ENCODE results near the gene REEP3.

Gene REEP3

GRCh38 chr10:63586043-63586442, 64.8 kb downstream of the REEP3 start:
- peaks cover 4% of the 10 kb centered on the region; the same call in 1 of the 2 replicates for H3K79me2 ChIP-seq (ENCODE audit: insufficient read depth, low read length)
- no peaks in the 10 kb centered on the region for H3K36me3 ChIP-seq (ENCODE audit: insufficient read depth, low read length)
- no peaks in the 10 kb centered on the region for H3K9me3 ChIP-seq (ENCODE audit: insufficient read depth, low read depth, low read length)
- H4K20me1 ChIP-seq (ENCODE audit: insufficient read depth, low read length, poor library complexity, severe bottlenecking) = no peaks in the 10 kb centered on the region
- H3K4me2 ChIP-seq (ENCODE audit: low read depth, low read length, poor library complexity, severe bottlenecking) = no peak overlapping the region
- no peak for TF ChIP-seq EZH2phosphoT487 (IDR thresholded peaks at IDR 0.05; ENCODE audit: borderline replicate concordance)
- TF ChIP-seq CTCF (conservative IDR thresholded peaks at IDR 0.05; ENCODE audit: low read length) = no peak
- H3K9me2 ChIP-seq (replicated peaks; ENCODE audit: low read depth, low read length) = no peaks in the 10 kb centered on the region
- H3K9ac ChIP-seq (ENCODE audit: low read depth, low read length, poor library complexity, severe bottlenecking) = no peak overlapping the region
- H2AFZ ChIP-seq (ENCODE audit: low read length) = no peak overlapping the region
- H3K27me3 ChIP-seq (ENCODE audit: insufficient read depth, low read length, poor library complexity, severe bottlenecking) = no peaks in the 10 kb centered on the region
- H3F3A ChIP-seq (ENCODE audit: low read depth) = no peaks in the 10 kb centered on the region
- peaks cover 4% of the 10 kb centered on the region for H3K4me1 ChIP-seq (ENCODE audit: insufficient read depth, low read length, poor library complexity, severe bottlenecking)
- H3K4me3 ChIP-seq (ENCODE audit: low read length, poor library complexity, severe bottlenecking) = no peak overlapping the region

- TF ChIP-seq CTCF (conservative IDR thresholded peaks at IDR 0.05; ENCODE audit: low read length) = no peak
- TF ChIP-seq EZH2phosphoT487 (IDR thresholded peaks at IDR 0.05; ENCODE audit: borderline replicate concordance) = no peak
- Histone ChIP-seq H3F3A (ENCODE audit: low read depth) (no peaks in the 10 kb centered on the region), H3K9me2 (replicated peaks; ENCODE audit: low read depth, low read length) (no peaks in the 10 kb centered on the region), H3K4me1 (ENCODE audit: insufficient read depth, low read length, poor library complexity, severe bottlenecking) (peaks cover 4% of the 10 kb centered on the region), H3K9me3 (ENCODE audit: insufficient read depth, low read depth, low read length) (no peaks in the 10 kb centered on the region), H3K79me2 (ENCODE audit: insufficient read depth, low read length) (peaks cover 4% of the 10 kb centered on the region; the same call in 1 of the 2 replicates), H3K4me2 (ENCODE audit: low read depth, low read length, poor library complexity, severe bottlenecking) (no peak overlapping the region), H2AFZ (ENCODE audit: low read length) (no peak overlapping the region), H3K9ac (ENCODE audit: low read depth, low read length, poor library complexity, severe bottlenecking) (no peak overlapping the region), H4K20me1 (ENCODE audit: insufficient read depth, low read length, poor library complexity, severe bottlenecking) (no peaks in the 10 kb centered on the region), H3K27me3 (ENCODE audit: insufficient read depth, low read length, poor library complexity, severe bottlenecking) (no peaks in the 10 kb centered on the region), H3K4me3 (ENCODE audit: low read length, poor library complexity, severe bottlenecking) (no peak overlapping the region), H3K36me3 (ENCODE audit: insufficient read depth, low read length) (no peaks in the 10 kb centered on the region)
Measured at GRCh38 chr10:63587191-63587590, 66.0 kb downstream of the REEP3 start.

GRCh38 chr10:63588436-63589167, 67.4 kb downstream of the REEP3 start:
- Histone ChIP-seq H3K9me3 (ENCODE audit: insufficient read depth, low read depth, low read length) (no peaks in the 10 kb centered on the region), H3K4me2 (ENCODE audit: low read depth, low read length, poor library complexity, severe bottlenecking) (no peak overlapping the region), H2AFZ (ENCODE audit: low read length) (no peak overlapping the region), H3K4me3 (ENCODE audit: low read length, poor library complexity, severe bottlenecking) (no peak overlapping the region), H4K20me1 (ENCODE audit: insufficient read depth, low read length, poor library complexity, severe bottlenecking) (no peaks in the 10 kb centered on the region), H3K36me3 (ENCODE audit: insufficient read depth, low read length) (no peaks in the 10 kb centered on the region), H3K4me1 (ENCODE audit: insufficient read depth, low read length, poor library complexity, severe bottlenecking) (peaks cover 4% of the 10 kb centered on the region), H3F3A (ENCODE audit: low read depth) (no peaks in the 10 kb centered on the region), H3K79me2 (ENCODE audit: insufficient read depth, low read length) (peaks cover 4% of the 10 kb centered on the region; the same call in 1 of the 2 replicates), H3K27me3 (ENCODE audit: insufficient read depth, low read length, poor library complexity, severe bottlenecking) (no peaks in the 10 kb centered on the region), H3K9me2 (replicated peaks; ENCODE audit: low read depth, low read length) (no peaks in the 10 kb centered on the region), H3K9ac (ENCODE audit: low read depth, low read length, poor library complexity, severe bottlenecking) (no peak overlapping the region)
- TF ChIP-seq CTCF (conservative IDR thresholded peaks at IDR 0.05; ENCODE audit: low read length) (no peak), EZH2phosphoT487 (IDR thresholded peaks at IDR 0.05; ENCODE audit: borderline replicate concordance) (no peak)

Measured in Loucy (cell line).